ENCODE results near the gene CHAD. TPM values are rescaled to one million over a fixed set of nuclear protein-coding genes. Genes with fewer than 3 reads are reported as not detected.
A peak's percentile ranks its signal among the peaks of the same experiment; 100 is the strongest.

Gene CHAD
- total RNA-seq, 1 experiment from 2014 or later: not detected

DNA sequence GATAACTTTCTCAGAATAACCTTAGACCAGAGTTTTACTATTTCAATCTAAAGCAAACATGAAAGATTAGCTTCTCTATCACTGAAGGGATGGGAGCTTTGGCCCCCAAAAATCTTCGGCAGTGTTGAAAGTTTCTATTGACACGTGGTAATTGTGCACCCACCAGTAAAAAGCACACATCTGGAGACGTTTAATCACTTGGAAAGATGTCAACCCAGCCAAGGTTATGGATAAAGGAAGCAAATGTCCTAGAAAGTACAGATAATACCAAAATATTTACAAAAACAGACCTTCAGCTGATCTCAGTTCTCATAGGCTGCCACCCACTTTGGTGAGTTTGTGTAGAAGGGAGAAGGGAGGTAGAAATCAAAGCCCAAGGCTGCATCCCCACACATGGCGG is 44.8 kb upstream of the CHAD start:
- H3K36me3 Mint-ChIP-seq (ENCODE audit: insufficient read depth, unreplicated experiment): peaks cover 4% of the 10 kb centered on the region
- TF ChIP-seq, protein P1, sequence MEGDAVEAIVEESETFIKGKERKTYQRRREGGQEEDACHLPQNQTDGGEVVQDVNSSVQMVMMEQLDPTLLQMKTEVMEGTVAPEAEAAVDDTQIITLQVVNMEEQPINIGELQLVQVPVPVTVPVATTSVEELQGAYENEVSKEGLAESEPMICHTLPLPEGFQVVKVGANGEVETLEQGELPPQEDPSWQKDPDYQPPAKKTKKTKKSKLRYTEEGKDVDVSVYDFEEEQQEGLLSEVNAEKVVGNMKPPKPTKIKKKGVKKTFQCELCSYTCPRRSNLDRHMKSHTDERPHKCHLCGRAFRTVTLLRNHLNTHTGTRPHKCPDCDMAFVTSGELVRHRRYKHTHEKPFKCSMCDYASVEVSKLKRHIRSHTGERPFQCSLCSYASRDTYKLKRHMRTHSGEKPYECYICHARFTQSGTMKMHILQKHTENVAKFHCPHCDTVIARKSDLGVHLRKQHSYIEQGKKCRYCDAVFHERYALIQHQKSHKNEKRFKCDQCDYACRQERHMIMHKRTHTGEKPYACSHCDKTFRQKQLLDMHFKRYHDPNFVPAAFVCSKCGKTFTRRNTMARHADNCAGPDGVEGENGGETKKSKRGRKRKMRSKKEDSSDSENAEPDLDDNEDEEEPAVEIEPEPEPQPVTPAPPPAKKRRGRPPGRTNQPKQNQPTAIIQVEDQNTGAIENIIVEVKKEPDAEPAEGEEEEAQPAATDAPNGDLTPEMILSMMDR (IDR thresholded peaks at IDR 0.05; ENCODE audit: insufficient read depth in 1 of 2, low read depth in 1 of 2, low read length in 1 of 2, severe bottlenecking in 1 of 2, unreplicated experiment in 1 of 2): no peak
- intact Hi-C loops (cut with micrococcal nuclease; ENCODE audit: unreplicated experiment): no loop called here
- DNase-seq: no peak
- H3K9me3 Mint-ChIP-seq (ENCODE audit: unreplicated experiment): no peaks in the 10 kb centered on the region
- peaks cover 3% of the 10 kb centered on the region; the same call in 1 of the 2 replicates for H3K4me1 ChIP-seq
- no peaks in the 10 kb centered on the region for H3K27me3 Mint-ChIP-seq (ENCODE audit: insufficient read depth, unreplicated experiment)
- no peaks in the 10 kb centered on the region for H3K27me3 ChIP-seq (replicated peaks; ENCODE audit: control insufficient read depth, insufficient read depth, low read length)
- H3K4me3 ChIP-seq (ENCODE audit: low read depth, low read length): no peak overlapping the region
- H3K27ac Mint-ChIP-seq (ENCODE audit: unreplicated experiment): no peak overlapping the region
- H3K9me3 ChIP-seq: no peaks in the 10 kb centered on the region
- ChIA-PET CTCF (interaction anchor here (0.9 to 1.6 kb wide), 2 partner anchors 10 to 114 kb away, joined by 4 to 6 read pairs; no protein-coding TSS in a partner anchor), POLR2A (interaction anchor here (0.6 kb wide), 1 partner anchor 13 kb away, joined by 3 read pairs; no protein-coding TSS in a partner anchor)
- H3K4me1 Mint-ChIP-seq (ENCODE audit: low read depth, unreplicated experiment): peaks cover 19% of the 10 kb centered on the region
- H3K4me3 Mint-ChIP-seq (ENCODE audit: unreplicated experiment): no peak overlapping the region
- no peaks in the 10 kb centered on the region for H3K36me3 ChIP-seq (ENCODE audit: control insufficient read depth, insufficient read depth, low read length)
- BruUV-seq (replicated peaks): no TSS peak

GRCh38 chr17:50511058-50511457 is 42.4 kb upstream of the CHAD start:
- H3K27me3 ChIP-seq (replicated peaks; ENCODE audit: control insufficient read depth, insufficient read depth, low read length): no peaks in the 10 kb centered on the region
- H3K4me3 Mint-ChIP-seq (ENCODE audit: unreplicated experiment): no peak overlapping the region
- no TSS peak for BruUV-seq (replicated peaks)
- intact Hi-C loops (cut with micrococcal nuclease; ENCODE audit: unreplicated experiment): no loop called here
- ChIA-PET POLR2A (interaction anchor here (0.7 kb wide), 1 partner anchor 14 kb away, joined by 3 read pairs; no protein-coding TSS in a partner anchor), CTCF (interaction anchor here (0.5 to 1.0 kb wide), 3 partner anchors 9 to 63 kb away, joined by 3 to 4 read pairs (median 3); no protein-coding TSS in a partner anchor)
- DNase-seq: no peak
- peaks cover 11% of the 10 kb centered on the region for H3K36me3 Mint-ChIP-seq (ENCODE audit: insufficient read depth, unreplicated experiment)
- peaks cover 5% of the 10 kb centered on the region for H3K4me1 ChIP-seq
- no peak overlapping the region for H3K27ac Mint-ChIP-seq (ENCODE audit: unreplicated experiment)
- H3K27me3 Mint-ChIP-seq (ENCODE audit: insufficient read depth, unreplicated experiment): no peaks in the 10 kb centered on the region
- no peaks in the 10 kb centered on the region for H3K9me3 ChIP-seq
- peaks cover 15% of the 10 kb centered on the region for H3K4me1 Mint-ChIP-seq (ENCODE audit: low read depth, unreplicated experiment)
- H3K9me3 Mint-ChIP-seq (ENCODE audit: unreplicated experiment): no peaks in the 10 kb centered on the region
- H3K4me3 ChIP-seq (ENCODE audit: low read depth, low read length): no peak overlapping the region
- TF ChIP-seq, protein P1 (IDR thresholded peaks at IDR 0.05; ENCODE audit: insufficient read depth in 1 of 2, low read depth in 1 of 2, low read length in 1 of 2, severe bottlenecking in 1 of 2, unreplicated experiment in 1 of 2): no peak
- H3K36me3 ChIP-seq (ENCODE audit: control insufficient read depth, insufficient read depth, low read length): no peaks in the 10 kb centered on the region

DNA sequence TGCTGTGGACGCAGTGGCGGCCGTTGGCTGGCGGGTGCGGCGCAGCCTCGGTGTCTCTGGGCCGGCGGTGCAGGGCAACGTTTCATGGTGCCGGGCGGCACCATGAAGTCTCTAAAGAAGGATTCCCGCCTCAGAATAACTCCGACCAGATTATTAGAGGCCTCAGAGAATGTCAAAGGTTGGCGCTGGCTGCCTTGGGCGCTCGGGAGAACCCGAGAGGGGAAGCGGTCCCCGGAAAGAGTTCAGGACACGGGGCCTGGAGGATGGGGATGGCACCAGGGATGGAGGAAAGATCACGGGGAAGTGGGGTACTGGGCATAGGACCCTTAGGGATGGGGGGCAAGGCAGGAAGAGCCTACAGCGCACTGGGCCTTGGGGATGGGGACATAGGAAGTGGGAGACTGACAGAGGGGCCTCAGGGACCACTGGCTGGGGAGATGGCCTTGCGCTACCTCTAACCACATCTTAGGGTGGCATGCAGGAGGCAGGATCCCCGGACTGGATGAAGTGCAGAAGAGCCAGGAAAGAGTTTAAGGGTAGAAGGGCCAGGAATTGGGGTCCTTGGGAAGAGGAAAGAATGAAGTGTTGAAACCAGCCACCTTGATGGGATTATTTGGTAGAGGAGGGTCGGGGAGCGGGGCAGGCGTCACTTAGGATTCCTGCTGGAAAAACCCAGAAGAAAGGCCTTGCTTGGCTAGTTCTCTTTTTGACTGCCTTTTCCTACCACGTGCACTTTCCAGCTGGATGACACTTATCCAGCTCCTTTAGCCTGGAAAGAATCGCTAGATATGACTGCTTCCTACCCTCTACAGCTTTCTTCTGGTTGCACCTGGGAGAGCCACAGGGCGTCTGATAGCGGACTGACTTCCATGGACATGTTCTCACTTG is 40.1 kb upstream of the CHAD start:
- Mint-ChIP-seq H3K4me1 (ENCODE audit: low read depth, unreplicated experiment) (peaks cover 10% of the 10 kb centered on the region), H3K27me3 (ENCODE audit: insufficient read depth, unreplicated experiment) (no peaks in the 10 kb centered on the region), H3K9me3 (ENCODE audit: unreplicated experiment) (no peaks in the 10 kb centered on the region), H3K36me3 (ENCODE audit: insufficient read depth, unreplicated experiment) (peaks cover 11% of the 10 kb centered on the region), H3K4me3 (ENCODE audit: unreplicated experiment) (peak overlapping the region; percentile 67), H3K27ac (ENCODE audit: unreplicated experiment) (no peak overlapping the region)
- Histone ChIP-seq H3K4me1 (peaks cover 13% of the 10 kb centered on the region), H3K4me3 (ENCODE audit: low read depth, low read length) (peak overlapping the region; percentile 36), H3K36me3 (ENCODE audit: control insufficient read depth, insufficient read depth, low read length) (no peaks in the 10 kb centered on the region), H3K27me3 (replicated peaks; ENCODE audit: control insufficient read depth, insufficient read depth, low read length) (no peaks in the 10 kb centered on the region), H3K9me3 (no peaks in the 10 kb centered on the region)
- no TSS peak for BruUV-seq (replicated peaks)
- no peak for DNase-seq
- TF ChIP-seq, protein P1 (IDR thresholded peaks at IDR 0.05; ENCODE audit: insufficient read depth in 1 of 2, low read depth in 1 of 2, low read length in 1 of 2, severe bottlenecking in 1 of 2, unreplicated experiment in 1 of 2): no peak
- intact Hi-C loops (cut with micrococcal nuclease; ENCODE audit: unreplicated experiment): loop anchor here (2.0 kb wide), 1 partner anchor 30 kb away; the partner anchor contains the start of gene RSAD1
- ChIA-PET CTCF (interaction anchor here (0.7 to 1.1 kb wide), 4 partner anchors 21 to 258 kb away, joined by 3 to 4 read pairs (median 4); no protein-coding TSS in a partner anchor), POLR2A (interaction anchor here (0.6 to 0.7 kb wide), 2 partner anchors 33 to 119 kb away, joined by 3 to 4 read pairs; no protein-coding TSS in a partner anchor)
